Cerebellar nuclear complex (tissue), 1 donor: ENCODE measurements around the gene SHC1.
A peak's percentile ranks its signal among the peaks of the same experiment; 100 is the strongest.

Experiments used
- DNase-seq, 2 experiments: peaks; one replicate each; lab custom pipeline; 2025; lab: John Stamatoyannopoulos, UW

Gene SHC1

GRCh38 chr1:155008015-155008941 is 37.7 kb upstream of the SHC1 start:
- DNase-seq: no peak

- DNase-seq: no peak
Measured at GRCh38 chr1:155007251-155007828, 36.8 kb upstream of the SHC1 start.

GRCh38 chr1:155006601-155007101 is 36.1 kb upstream of the SHC1 start:
- peak in 1 of 2 experiments; percentile 13 for DNase-seq

GRCh38 chr1:155005076-155006011 is 34.8 kb upstream of the SHC1 start:
- DNase-seq: no peak

GRCh38 chr1:155004352-155005075 is 34.0 kb upstream of the SHC1 start:
- no peak for DNase-seq

GRCh38 chr1:155003766-155004351 is 33.3 kb upstream of the SHC1 start:
- DNase-seq: no peak

- DNase-seq: no peak
Measured at GRCh38 chr1:155003227-155003765, 32.7 kb upstream of the SHC1 start.

- no peak for DNase-seq
Measured at GRCh38 chr1:155002464-155003226, 32.1 kb upstream of the SHC1 start, which contains the start of gene ZBTB7B. Gene ZBTB7B, plus strand, starts transcription at chr1:155002802. Its CDS starts 11,859 bp downstream, at chr1:155014661.

GRCh38 chr1:155001675-155002463 is 31.3 kb upstream of the SHC1 start:
- DNase-seq: peak; percentile 98

- DNase-seq: no peak
Measured at GRCh38 chr1:155001425-155001674, 30.8 kb upstream of the SHC1 start.

- peak in 1 of 2 experiments; percentile 27 for DNase-seq
Measured at GRCh38 chr1:155000726-155001424, 30.3 kb upstream of the SHC1 start.

- no peak for DNase-seq
Measured at GRCh38 chr1:155000411-155000725, 29.8 kb upstream of the SHC1 start.

- DNase-seq: no peak
Measured at GRCh38 chr1:154999571-155000410, 29.2 kb upstream of the SHC1 start.

GRCh38 chr1:154998818-154999570 is 28.4 kb upstream of the SHC1 start:
- DNase-seq: peak in 1 of 2 experiments; percentile 31

GRCh38 chr1:154998201-154998780 is 27.7 kb upstream of the SHC1 start:
- DNase-seq: no peak

- no peak for DNase-seq
Measured at GRCh38 chr1:154996966-154997701, 26.6 kb upstream of the SHC1 start.
